Mucosa of gallbladder (tissue), 1 donor: ENCODE measurements around the gene ELP2. TPM values are rescaled to one million over a fixed set of nuclear protein-coding genes. Genes with fewer than 3 reads are reported as not detected.

Experiments used
- total RNA-seq: library from RNA; stranded (reverse); gene quantifications from one replicate; pipeline ENCODE4 v1.2.1, GENCODE V29; 2021
- donor health status: DM: no; HTN: no; CAD: no.

The ELP2 gene
- total RNA-seq, 1 donor from 2014 or later, result 65.5 TPM

Other genes starting within 250 kb of the ELP2 start
- gene RPRD1A, start 62.3 kb upstream of the ELP2 start, total RNA-seq, result 51.4 TPM
- 35.0 TPM for gene SLC39A6, start 559 bp upstream of the ELP2 start, total RNA-seq
- 7.5 TPM for gene MOCOS, start 57.6 kb downstream of the ELP2 start, total RNA-seq
- gene FHOD3, start 167.8 kb downstream of the ELP2 start, total RNA-seq, result 24.9 TPM